ENCODE data around the gene RPP38. TPM values are rescaled to one million over a fixed set of nuclear protein-coding genes. Genes with fewer than 3 reads are reported as not detected.

RPP38 gene
- total and polyA plus RNA-seq, 2 of the 8 experiments (the other 6 are each of a cell fraction or from before 2014, with no cell fraction given) = 20.8 to 23.3 TPM

GRCh38 chr10:15141136-15142054 is 44.2 kb downstream of the RPP38 start:
- Histone ChIP-seq H2BK20ac (ENCODE audit: low read length) (no peak overlapping the region), H3K23me2 (ENCODE audit: low read depth, low read length) (no peaks in the 10 kb centered on the region), H2BK120ac (replicated peaks; ENCODE audit: low read depth, low read length) (no peak overlapping the region), H3K9me3 (ENCODE audit: insufficient read depth in 2 of 2, low read depth in 1 of 2, low read length in 1 of 2) (no peaks in the 10 kb centered on the region), H3K23ac (ENCODE audit: insufficient read length) (no peak overlapping the region), H3K4ac (replicated peaks; ENCODE audit: insufficient read length, low read depth, low read length) (no peak overlapping the region), H3K14ac (ENCODE audit: insufficient read length) (no peak overlapping the region), H4K91ac (replicated peaks; ENCODE audit: insufficient read length, low read length) (no peak overlapping the region), H3K4me1 (replicated peaks in 1 of 4; ENCODE audit: control insufficient read depth in 3 of 4, insufficient read depth in 4 of 4, low read length in 3 of 4) (no peaks in the 10 kb centered on the region; a peak in 1 of 7 replicates), H3K79me1 (ENCODE audit: low read depth, low read length) (peaks cover 4% of the 10 kb centered on the region; the same call in 1 of the 2 replicates), H4K5ac (ENCODE audit: insufficient read length, low read depth, low read length) (no peak overlapping the region), H4K8ac (ENCODE audit: extremely low read depth, insufficient read depth, low read length) (no peak overlapping the region), H2AFZ (ENCODE audit: low read length) (no peak overlapping the region), H2AK5ac (ENCODE audit: low read depth, low read length) (no peak overlapping the region), H4K20me1 (replicated peaks in 1 of 2; ENCODE audit: control insufficient read depth in 1 of 2, insufficient read depth in 2 of 2, low read length in 2 of 2) (peaks cover 0 to 2% of the 10 kb centered on the region in 2 experiments), H3K27me3 (replicated peaks in 1 of 4; ENCODE audit: control insufficient read depth in 3 of 4, extremely low read depth in 1 of 4, insufficient read depth in 3 of 4, low read length in 3 of 4) (no peaks in the 10 kb centered on the region), H2BK5ac (ENCODE audit: low read depth, low read length) (no peak overlapping the region), H3K36me3 (ENCODE audit: control insufficient read depth in 2 of 4, insufficient read depth in 4 of 4, low read length in 3 of 4) (0 out of 8 replicates have a peak, but pooled peaks cover 0 to 2% (median 0%) of the 10 kb centered on the region in 4 experiments), H2BK12ac (ENCODE audit: low read depth, low read length) (no peak overlapping the region), H3K27ac (ENCODE audit: low read depth, low read length) (no peak overlapping the region; the same call in 1 of the 2 replicates), H3K56ac (replicated peaks; ENCODE audit: insufficient read length, low read depth, low read length) (no peak overlapping the region), H3K9ac (replicated peaks in 1 of 4; ENCODE audit: extremely low read depth in 1 of 4, low read depth in 3 of 4, low read length in 3 of 4) (no peak overlapping the region), H3K4me3 (ENCODE audit: extremely low read depth in 1 of 4, insufficient read depth in 2 of 4, low read depth in 3 of 4, low read length in 4 of 4) (no peak overlapping the region), H3K79me2 (ENCODE audit: control insufficient read depth in 1 of 2, insufficient read depth in 2 of 2, low read length in 2 of 2) (0 out of 4 replicates have a peak, but pooled peaks cover 0 to 7% of the 10 kb centered on the region in 2 experiments), H3K4me2 (ENCODE audit: insufficient read depth in 1 of 2, low read depth in 2 of 2, low read length in 2 of 2) (no peak overlapping the region), H2BK15ac (ENCODE audit: low read length) (no peak overlapping the region), H3K18ac (ENCODE audit: extremely low read depth, low read length) (no peak overlapping the region)
- no peak for DNase-seq (ENCODE audit: low read depth in 1 of 2, low spot score in 2 of 2)
- no peak for FAIRE-seq
- 86% methylated on average over 16 of the region's 16 CpGs; no CpG with 5 or more reads in 1 of the 2 experiments for WGBS, 2 experiments (ENCODE audit: extremely low coverage in 1 of 2, insufficient coverage in 1 of 2, insufficient read length in 1 of 2, insufficient replicate concordance in 2 of 2, low coverage in 1 of 2, low lambda C conversion rate in 2 of 2, missing lambda C conversion rate in 1 of 2)
- POLR2A ChIA-PET (ENCODE audit: partially characterized antibody) = no interaction called here
- CTCF ChIA-PET (ENCODE audit: partially characterized antibody) = interaction anchor here (0.9 to 2.4 kb wide), 3 partner anchors 10 to 334 kb away, joined by 3 to 7 read pairs (median 6); no protein-coding TSS in a partner anchor
- TF ChIP-seq TAF7 (optimal IDR thresholded peaks at IDR 0.05; ENCODE audit: borderline replicate concordance, low read depth, low read length) (no peak), CBX5 (IDR thresholded peaks at IDR 0.05; ENCODE audit: low read depth, low read length) (no peak), CHD1 (IDR thresholded peaks at IDR 0.05; ENCODE audit: low read depth, low read length) (no peak), GTF2F1 (IDR thresholded peaks at IDR 0.05; ENCODE audit: borderline replicate concordance, low read depth, low read length) (no peak), CHD2 (IDR thresholded peaks at IDR 0.05; ENCODE audit: low read length) (no peak), BRCA1 (IDR thresholded peaks at IDR 0.05; ENCODE audit: low read depth, low read length) (no peak), KDM5A (IDR thresholded peaks at IDR 0.05; ENCODE audit: low read length) (no peak), E2F6 (IDR thresholded peaks at IDR 0.05) (no peak), POLR2A (IDR thresholded peaks at IDR 0.05; ENCODE audit: control extremely low read depth in 1 of 2, low read depth in 2 of 2, low read length in 2 of 2) (no peak), KDM1A (IDR thresholded peaks at IDR 0.05; ENCODE audit: borderline replicate concordance, low read length) (no peak)
- TF ChIP-seq, protein P1, sequence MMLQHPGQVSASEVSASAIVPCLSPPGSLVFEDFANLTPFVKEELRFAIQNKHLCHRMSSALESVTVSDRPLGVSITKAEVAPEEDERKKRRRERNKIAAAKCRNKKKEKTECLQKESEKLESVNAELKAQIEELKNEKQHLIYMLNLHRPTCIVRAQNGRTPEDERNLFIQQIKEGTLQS (IDR thresholded peaks at IDR 0.05; ENCODE audit: insufficient read depth, low read depth, low read length) = no peak
